Keratinocyte (primary cell): ENCODE measurements around the gene FAM241A. TPM values are rescaled to one million over a fixed set of nuclear protein-coding genes. Genes with fewer than 3 reads are reported as not detected.

Source experiments
- DNase-seq: peaks from one replicate; pipeline ENCODE4 v3.0.0-alpha.2; 2011; ENCODE audit warnings: low read depth, missing footprints, low spot score
- FAIRE-seq: peaks from 2 replicates; lab custom pipeline; 2011; peaks lifted over from hg19 to GRCh38; lab: Jason Lieb, UNC
- H2AFZ ChIP-seq: 2 replicates; pipeline ENCODE4 v1.6.0; 2012; ENCODE audit warnings: low read length, control low read depth, inconsistent platforms; ENCODE audit not compliant: control insufficient read depth
- H3K27ac ChIP-seq: 2 replicates; pipeline ENCODE4 v1.5.1; 2011; ENCODE audit warnings: low read length; ENCODE audit not compliant: control insufficient read depth, insufficient read depth
- H3K27me3 ChIP-seq: 3 replicates; pipeline ENCODE4 v1.6.0; 2011; ENCODE audit warnings: low read length; ENCODE audit not compliant: control insufficient read depth, insufficient read depth; ENCODE audit errors: extremely low read depth
- H3K36me3 ChIP-seq, 2 experiments: 2 replicates in 1 of 2; 3 replicates in 1 of 2; pipeline ENCODE4 v1.5.1; 2011; ENCODE audit warnings: low read length in 2 of 2, mild to moderate bottlenecking in 1 of 2; ENCODE audit not compliant: control insufficient read depth in 2 of 2, insufficient read depth in 2 of 2; ENCODE audit errors: extremely low read depth in 1 of 2
- H3K4me1 ChIP-seq: 3 replicates; pipeline ENCODE4 v1.5.1; 2011; ENCODE audit warnings: low read length; ENCODE audit not compliant: control insufficient read depth, insufficient read depth; ENCODE audit errors: extremely low read depth
- H3K4me2 ChIP-seq: 3 replicates; pipeline ENCODE4 v1.6.0; 2011; ENCODE audit warnings: low read depth, low read length; ENCODE audit not compliant: control insufficient read depth, insufficient read depth; ENCODE audit errors: extremely low read depth
- H3K4me3 ChIP-seq, 3 experiments: fragments of 200-600 bp in 1 of 3; sonication (generic) in 1 of 3; 2 replicates in 2 of 3; 3 replicates in 1 of 3; pipeline ENCODE4 v1.5.1; 2011 to 2016; ENCODE audit warnings: low read length in 3 of 3, mild to moderate bottlenecking in 3 of 3, control low read depth in 2 of 3, inconsistent platforms in 1 of 3, low read depth in 1 of 3, mixed read lengths in 1 of 3, mixed run types in 1 of 3, moderate library complexity in 1 of 3; ENCODE audit not compliant: control insufficient read depth in 2 of 3, insufficient read depth in 2 of 3; ENCODE audit errors: extremely low read depth in 1 of 3
- H3K79me2 ChIP-seq: 2 replicates; pipeline ENCODE4 v1.6.0; 2012; ENCODE audit warnings: low read length; ENCODE audit not compliant: control insufficient read depth, insufficient read depth
- H3K9ac ChIP-seq: 3 replicates; pipeline ENCODE4 v1.6.0; 2011; ENCODE audit warnings: low read length; ENCODE audit not compliant: control insufficient read depth, insufficient read depth; ENCODE audit errors: extremely low read depth
- H3K9me1 ChIP-seq: 3 replicates; pipeline ENCODE4 v1.6.0; 2011; ENCODE audit warnings: low read length; ENCODE audit not compliant: control insufficient read depth, insufficient read depth; ENCODE audit errors: extremely low read depth
- H3K9me3 ChIP-seq: 2 replicates; pipeline ENCODE4 v1.5.1; 2012; ENCODE audit warnings: low read depth, low read length; ENCODE audit not compliant: control insufficient read depth
- H4K20me1 ChIP-seq: 3 replicates; pipeline ENCODE4 v1.6.0; 2011; ENCODE audit warnings: low read length; ENCODE audit not compliant: control insufficient read depth, insufficient read depth; ENCODE audit errors: extremely low read depth
- EZH2 ChIP-seq: IDR thresholded peaks from one replicate; pipeline ENCODE4 v1.6.1; 2012; ENCODE audit warnings: inconsistent platforms, mild to moderate bottlenecking, low read length, moderate library complexity
- dilution Hi-C: fragments of 300-500 bp; cut with MboI; formaldehyde crosslinking; loops from one replicate; pipeline ENCODE4 v1.7.0; 2020; ENCODE audit warnings: low sequenced_read_pairs; ENCODE audit not compliant: extremely low pct_ligation_motif_present
- polyA plus RNA-seq, 5 experiments: library from polyadenylated mRNA; depleted of rRNA in 3 of 5; stranded (reverse) in 3 of 5; stranded (forward) in 1 of 5; unstranded in 1 of 5; fragments of >200 nt; gene quantifications; 1 replicate in 1 of 5; 2 replicates in 3 of 5; 3 replicates in 1 of 5; pipeline versions ENCODE4 v1.2.1 to v1.2.3, GENCODE V29; 2011 to 2012; ENCODE audit warnings: missing spikeins in 2 of 5, low read depth in 1 of 5, low replicate concordance in 1 of 5
- TF ChIP-seq, protein P1 (sequence below), 3 experiments: IDR thresholded peaks in 1 of 3; conservative IDR thresholded peaks in 1 of 3; optimal IDR thresholded peaks in 1 of 3; 2 replicates in 2 of 3; 3 replicates in 1 of 3; pipeline versions ENCODE3 to v1.5.1; 2011; ENCODE audit warnings: low read length in 3 of 3, mild to moderate bottlenecking in 3 of 3, moderate library complexity in 2 of 3, control low read depth in 1 of 3, inconsistent platforms in 1 of 3; ENCODE audit not compliant: insufficient read depth in 2 of 3; ENCODE audit errors: extremely low read depth in 1 of 3

FAM241A gene
- polyA plus RNA-seq, 1 donor (not counting 4 experiments of a cell fraction or from before 2014, with no cell fraction given) = 2.9 TPM

DNA sequence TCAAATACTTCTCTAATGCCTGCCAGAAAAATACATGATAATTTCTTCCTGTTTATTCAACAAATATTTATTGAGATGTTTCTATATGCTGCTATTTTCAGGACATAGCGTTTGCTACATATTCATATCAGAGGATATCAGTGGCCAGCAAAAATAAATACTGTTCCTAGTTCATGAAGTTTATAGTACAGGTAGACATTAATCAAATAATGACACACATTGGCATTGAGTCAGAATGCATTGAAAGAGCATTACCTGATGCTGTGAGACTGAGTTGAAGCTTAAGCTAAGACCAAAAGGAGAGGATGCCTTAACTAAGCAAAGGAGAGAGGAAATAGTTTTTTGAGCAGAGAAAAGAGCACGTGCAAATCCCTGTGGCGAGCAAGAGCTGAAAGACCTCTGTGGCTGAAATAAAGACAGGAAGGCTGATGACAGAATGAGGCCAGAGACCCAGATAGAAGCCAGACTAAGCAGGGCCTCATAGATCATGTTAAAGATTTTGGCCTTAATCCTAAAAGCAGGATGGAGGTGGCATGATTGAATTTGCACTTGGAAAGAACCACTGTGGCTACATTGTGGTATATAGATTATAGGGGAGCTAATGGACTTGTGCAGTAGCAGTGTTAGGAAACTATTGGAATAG, 36.2 kb downstream of the FAM241A start:
- Histone ChIP-seq H3K9ac (no peak overlapping the region), H3K9me1 (no peaks in the 10 kb centered on the region), H2AFZ (no peak overlapping the region), H3K4me2 (no peak overlapping the region), H3K27me3 (no peaks in the 10 kb centered on the region), H3K79me2 (no peaks in the 10 kb centered on the region), H4K20me1 (no peaks in the 10 kb centered on the region), H3K4me3 (no peak overlapping the region), H3K4me1 (peaks cover 4% of the 10 kb centered on the region), H3K36me3 (no peaks in the 10 kb centered on the region), H3K27ac (no peak overlapping the region), H3K9me3 (no peaks in the 10 kb centered on the region)
- DNase-seq = no peak
- TF ChIP-seq, protein P1, sequence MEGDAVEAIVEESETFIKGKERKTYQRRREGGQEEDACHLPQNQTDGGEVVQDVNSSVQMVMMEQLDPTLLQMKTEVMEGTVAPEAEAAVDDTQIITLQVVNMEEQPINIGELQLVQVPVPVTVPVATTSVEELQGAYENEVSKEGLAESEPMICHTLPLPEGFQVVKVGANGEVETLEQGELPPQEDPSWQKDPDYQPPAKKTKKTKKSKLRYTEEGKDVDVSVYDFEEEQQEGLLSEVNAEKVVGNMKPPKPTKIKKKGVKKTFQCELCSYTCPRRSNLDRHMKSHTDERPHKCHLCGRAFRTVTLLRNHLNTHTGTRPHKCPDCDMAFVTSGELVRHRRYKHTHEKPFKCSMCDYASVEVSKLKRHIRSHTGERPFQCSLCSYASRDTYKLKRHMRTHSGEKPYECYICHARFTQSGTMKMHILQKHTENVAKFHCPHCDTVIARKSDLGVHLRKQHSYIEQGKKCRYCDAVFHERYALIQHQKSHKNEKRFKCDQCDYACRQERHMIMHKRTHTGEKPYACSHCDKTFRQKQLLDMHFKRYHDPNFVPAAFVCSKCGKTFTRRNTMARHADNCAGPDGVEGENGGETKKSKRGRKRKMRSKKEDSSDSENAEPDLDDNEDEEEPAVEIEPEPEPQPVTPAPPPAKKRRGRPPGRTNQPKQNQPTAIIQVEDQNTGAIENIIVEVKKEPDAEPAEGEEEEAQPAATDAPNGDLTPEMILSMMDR (optimal IDR thresholded peaks at IDR 0.05 in 1 of 3, IDR thresholded peaks at IDR 0.05 in 1 of 3, conservative IDR thresholded peaks at IDR 0.05 in 1 of 3; ENCODE audit: extremely low read depth in 1 of 3, insufficient read depth in 2 of 3, low read length in 3 of 3) = no peak
- no peak for TF ChIP-seq EZH2
- dilution Hi-C loops = no loop called here
- no peak for FAIRE-seq

DNA sequence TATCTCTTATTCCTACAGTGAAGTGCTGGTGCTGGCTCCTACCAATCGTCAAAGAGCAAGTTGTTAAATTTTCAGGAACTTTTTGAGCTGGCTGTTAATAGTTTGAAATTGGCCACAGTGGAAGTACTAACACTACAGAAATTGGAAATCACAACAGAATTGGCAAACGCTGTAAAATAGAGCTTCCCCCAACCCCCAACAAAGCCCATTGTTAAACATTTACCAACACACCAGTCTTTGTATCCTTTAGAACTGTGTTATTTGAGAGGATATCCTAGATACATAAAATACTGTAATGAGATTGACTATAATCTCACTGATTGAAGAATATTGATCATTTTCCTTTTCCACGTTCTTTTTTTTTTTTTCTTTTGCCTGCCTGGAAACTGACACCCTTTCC, 37.4 kb downstream of the FAM241A start:
- Histone ChIP-seq H3K27ac (no peak overlapping the region), H4K20me1 (no peaks in the 10 kb centered on the region), H2AFZ (no peak overlapping the region), H3K4me3 (no peak overlapping the region), H3K9me1 (no peaks in the 10 kb centered on the region), H3K4me1 (peaks cover 4% of the 10 kb centered on the region), H3K9ac (no peak overlapping the region), H3K36me3 (no peaks in the 10 kb centered on the region), H3K79me2 (no peaks in the 10 kb centered on the region), H3K27me3 (no peaks in the 10 kb centered on the region), H3K4me2 (no peak overlapping the region), H3K9me3 (no peaks in the 10 kb centered on the region)
- dilution Hi-C loops = no loop called here
- FAIRE-seq (no peak), DNase-seq (no peak)
- no peak for TF ChIP-seq EZH2
- TF ChIP-seq, protein P1 (optimal IDR thresholded peaks at IDR 0.05 in 1 of 3, IDR thresholded peaks at IDR 0.05 in 1 of 3, conservative IDR thresholded peaks at IDR 0.05 in 1 of 3; ENCODE audit: extremely low read depth in 1 of 3, insufficient read depth in 2 of 3, low read length in 3 of 3) = no peak
